GM13976 (cell line): ENCODE measurements around the gene MINDY4.

Experiments
- DNase-seq: peaks from one replicate; pipeline ENCODE4 v3.0.0; 2012; ENCODE audit warnings: low spot score
- in situ Hi-C: fragments of 300-500 bp; cut with MboI; formaldehyde crosslinking; loops from one replicate; pipeline ENCODE4 v1.12.0; 2022; ENCODE audit warnings: low sequenced_read_pairs, mixed read lengths, inconsistent platforms; ENCODE audit not compliant: unreplicated experiment
- TF ChIP-seq, protein P1 (sequence below): IDR thresholded peaks from 2 replicates; pipeline ENCODE4 v1.5.1; 2012; ENCODE audit warnings: borderline replicate concordance, mild to moderate bottlenecking; ENCODE audit not compliant: insufficient read depth; ENCODE audit errors: extremely low read depth, missing control alignments, control extremely low read depth

The MINDY4 gene

DNA sequence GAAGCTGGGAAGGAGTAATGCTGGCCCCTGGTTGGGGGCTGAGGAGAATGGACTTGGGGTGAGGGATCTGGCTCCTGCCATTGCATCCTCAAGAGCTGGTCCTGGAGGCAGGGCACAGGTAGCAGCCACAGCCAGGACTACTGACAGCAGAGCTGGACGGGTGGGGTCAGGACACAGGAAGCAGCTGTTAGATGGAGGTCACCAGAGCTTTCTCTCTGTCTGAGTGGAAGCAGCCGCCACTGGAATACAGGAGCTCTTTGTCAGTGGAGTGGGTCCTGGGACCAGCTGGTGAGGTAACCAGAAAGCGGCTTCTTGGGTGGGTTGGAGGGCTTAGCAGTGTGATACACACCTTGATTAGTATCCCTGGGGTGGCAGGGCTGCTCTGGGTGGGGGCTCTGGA, 82.4 kb downstream of the MINDY4 start:
- DNase-seq: no peak
- in situ Hi-C loops: no loop called here
- TF ChIP-seq, protein P1, sequence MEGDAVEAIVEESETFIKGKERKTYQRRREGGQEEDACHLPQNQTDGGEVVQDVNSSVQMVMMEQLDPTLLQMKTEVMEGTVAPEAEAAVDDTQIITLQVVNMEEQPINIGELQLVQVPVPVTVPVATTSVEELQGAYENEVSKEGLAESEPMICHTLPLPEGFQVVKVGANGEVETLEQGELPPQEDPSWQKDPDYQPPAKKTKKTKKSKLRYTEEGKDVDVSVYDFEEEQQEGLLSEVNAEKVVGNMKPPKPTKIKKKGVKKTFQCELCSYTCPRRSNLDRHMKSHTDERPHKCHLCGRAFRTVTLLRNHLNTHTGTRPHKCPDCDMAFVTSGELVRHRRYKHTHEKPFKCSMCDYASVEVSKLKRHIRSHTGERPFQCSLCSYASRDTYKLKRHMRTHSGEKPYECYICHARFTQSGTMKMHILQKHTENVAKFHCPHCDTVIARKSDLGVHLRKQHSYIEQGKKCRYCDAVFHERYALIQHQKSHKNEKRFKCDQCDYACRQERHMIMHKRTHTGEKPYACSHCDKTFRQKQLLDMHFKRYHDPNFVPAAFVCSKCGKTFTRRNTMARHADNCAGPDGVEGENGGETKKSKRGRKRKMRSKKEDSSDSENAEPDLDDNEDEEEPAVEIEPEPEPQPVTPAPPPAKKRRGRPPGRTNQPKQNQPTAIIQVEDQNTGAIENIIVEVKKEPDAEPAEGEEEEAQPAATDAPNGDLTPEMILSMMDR: no peak

DNA sequence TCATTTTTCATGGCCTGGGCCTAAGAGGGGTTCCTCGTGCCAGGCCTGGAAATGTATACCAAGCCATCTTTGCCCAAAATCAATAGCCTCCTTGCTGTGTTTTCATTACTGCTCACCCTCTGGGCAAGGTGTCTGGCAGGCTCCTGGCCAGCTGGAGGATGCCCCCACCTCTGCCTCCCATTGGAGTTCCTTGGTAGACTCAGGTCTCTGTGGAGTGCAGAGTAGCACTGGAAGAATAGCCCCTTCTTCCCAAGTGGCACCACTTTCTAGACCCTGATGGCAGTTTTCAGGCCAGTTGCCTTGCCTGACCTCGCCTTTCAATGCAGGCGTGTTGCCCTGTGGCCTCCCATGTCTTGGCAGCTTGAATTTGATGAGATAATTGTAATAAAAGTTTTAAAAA, 84.7 kb downstream of the MINDY4 start:
- in situ Hi-C loops: no loop called here
- TF ChIP-seq, protein P1: no peak

DNA sequence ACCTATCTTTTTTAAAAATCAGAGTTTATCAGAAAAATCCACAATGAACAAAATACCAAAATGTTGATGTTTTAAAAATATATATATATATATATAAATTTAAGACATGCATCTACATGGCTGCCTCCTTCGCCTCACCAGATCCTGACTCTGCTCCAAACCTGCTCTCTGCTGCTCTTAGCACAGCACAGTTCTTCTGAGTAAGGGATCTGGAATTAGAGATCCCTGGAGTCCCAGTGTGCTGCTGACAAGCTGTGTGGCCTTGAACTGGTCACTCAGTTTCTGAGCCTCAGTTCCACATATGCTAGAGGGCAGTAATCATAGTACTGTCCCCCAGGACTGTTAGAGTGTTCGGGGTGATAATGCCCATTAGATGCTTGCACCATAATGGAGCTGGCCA, 87.4 kb downstream of the MINDY4 start:
- TF ChIP-seq, protein P1: no peak
- DNase-seq: no peak
- in situ Hi-C loops: no loop called here

More for the DNA sequence above, 84.7 kb downstream of the MINDY4 start:
- no peak for DNase-seq

DNA sequence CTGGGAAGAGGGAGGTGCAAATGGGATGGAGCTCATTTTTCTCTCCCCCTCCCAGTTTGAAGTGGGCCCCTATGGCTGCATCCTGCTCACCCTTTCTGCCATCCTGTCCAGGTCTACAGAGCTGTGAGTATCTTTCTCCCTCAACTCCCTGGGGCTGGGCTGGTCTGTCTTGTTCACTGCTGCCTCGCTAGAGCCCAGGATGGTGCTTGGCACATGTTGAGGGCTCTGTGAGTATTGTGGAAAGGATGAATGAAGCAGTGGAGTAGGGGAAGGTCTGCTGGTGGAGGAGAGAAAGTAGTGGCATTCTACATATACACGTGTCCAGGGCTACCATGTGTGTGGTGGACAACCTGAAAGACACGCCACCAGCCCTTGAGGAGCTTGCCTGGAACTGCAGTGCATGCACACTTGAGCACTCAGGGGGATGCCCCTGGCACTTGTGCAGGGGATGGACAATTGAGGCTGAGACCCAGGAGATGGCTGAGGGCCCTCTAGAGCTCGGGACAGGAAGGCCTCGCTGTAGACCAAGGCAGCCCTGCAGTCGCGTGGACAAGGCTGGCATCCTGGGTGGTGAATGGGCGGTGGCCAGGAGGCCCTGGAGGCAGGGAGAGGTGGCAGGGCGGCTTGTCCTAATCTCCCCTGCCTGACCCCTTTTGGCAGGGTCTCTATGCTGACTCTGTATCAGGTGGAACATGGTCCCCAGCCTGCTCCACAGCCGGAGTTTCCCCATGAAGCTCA, 88.2 kb downstream of the MINDY4 start:
- TF ChIP-seq, protein P1: no peak
- no peak for DNase-seq

DNA sequence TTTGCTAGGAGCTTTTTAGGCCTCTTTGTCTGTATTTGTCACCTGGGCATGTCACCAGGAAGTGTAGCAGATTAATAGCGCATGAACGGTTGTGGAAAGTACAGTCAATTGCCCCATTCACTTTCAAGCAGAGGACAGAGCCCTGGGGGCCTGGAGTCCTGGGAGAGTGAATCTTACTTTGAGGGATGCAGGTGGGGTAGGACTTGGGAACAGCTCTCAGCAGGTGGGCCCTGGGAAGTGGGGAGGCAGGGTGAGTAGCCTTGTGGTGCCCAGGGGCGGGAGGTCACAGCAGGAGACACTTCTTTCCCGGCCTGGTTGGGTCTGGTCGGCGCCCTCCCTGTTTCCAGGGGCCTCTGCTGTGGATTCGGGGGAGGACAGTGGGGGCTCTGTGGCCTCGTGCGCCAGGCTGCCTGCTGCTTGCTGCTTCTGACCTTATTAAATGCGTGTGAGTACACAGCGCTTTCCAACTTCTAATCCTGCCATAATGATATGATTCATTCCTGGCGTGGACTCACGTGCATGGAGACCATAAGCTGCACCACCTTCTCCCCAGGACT, 88.8 kb downstream of the MINDY4 start:
- in situ Hi-C loops: no loop called here
- DNase-seq: no peak
- TF ChIP-seq, protein P1: no peak

More for the DNA sequence above, 88.2 kb downstream of the MINDY4 start:
- in situ Hi-C loops: no loop called here

DNA sequence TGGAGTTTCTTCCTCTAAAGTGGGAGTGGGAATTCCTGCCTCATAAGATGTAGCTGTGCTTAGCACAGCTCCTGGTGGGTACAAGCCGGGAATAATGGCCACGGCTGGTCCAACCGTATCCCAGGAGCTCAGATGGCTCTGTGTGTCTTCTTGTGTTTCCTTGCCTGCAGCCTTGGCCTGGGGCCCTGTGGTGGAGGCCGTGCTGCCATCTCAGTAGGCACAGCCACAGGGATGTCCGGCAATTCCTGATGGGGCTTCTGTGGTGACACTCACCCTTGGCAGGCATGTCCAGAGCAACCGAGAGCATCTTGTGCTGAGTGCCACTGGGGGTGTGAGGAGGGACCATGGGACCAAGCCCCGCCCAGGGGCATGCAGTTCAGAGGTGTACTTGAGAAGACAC, 90.4 kb downstream of the MINDY4 start:
- TF ChIP-seq, protein P1: no peak
- no peak for DNase-seq
- in situ Hi-C loops: no loop called here
